HUDEP-2 (cell line): ENCODE results near the gene GLRA3.
"Not testable (repeated sequence)": the region's sequence is repeated elsewhere in the genome, so short reads cannot be mapped to it uniquely, and the experiment has no call there.

Experiments used
- DNase-seq, 76 experiments: peaks; one replicate each; lab custom pipeline; 2025; ENCODE audit not compliant: unreplicated experiment in 76 of 76; lab: John Stamatoyannopoulos, UW

Gene GLRA3

GRCh38 chr4:174828845-174829701 lies at the start of gene GLRA3:
GLRA3 (minus strand) TSS chr4:174829247; CDS start chr4:174828811, 436 bp downstream.
- DNase-seq: peak in 67 of 76 experiments; percentile 0 to 79 (median 30)

DNA sequence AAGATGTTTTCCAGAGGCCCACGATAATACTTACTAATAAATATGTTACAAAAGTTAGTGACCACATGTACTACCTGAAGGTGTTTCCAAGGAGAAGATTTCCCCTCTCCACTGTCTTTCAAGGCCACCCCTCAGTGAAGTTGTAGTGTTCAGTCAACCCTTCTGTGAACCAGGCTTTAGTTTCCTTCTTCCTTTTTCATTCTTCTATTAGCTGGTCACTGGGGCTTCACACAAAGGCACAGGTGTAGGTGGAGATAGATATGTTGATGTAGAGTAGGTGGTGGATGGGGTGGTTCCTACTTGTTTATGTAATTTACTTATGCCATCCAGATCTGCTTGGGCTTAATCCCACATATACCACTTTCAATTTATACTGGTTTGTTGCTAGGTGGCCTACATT lies 45.9 kb upstream of the GLRA3 start:
- no peak for DNase-seq

GRCh38 chr4:174873931-174874330 lies 44.9 kb upstream of the GLRA3 start:
- DNase-seq: peak in 7 of 76 experiments; percentile 0 to 18 (median 2)

GRCh38 chr4:174873146-174873545 lies 44.1 kb upstream of the GLRA3 start:
- DNase-seq: not testable (repeated sequence)

GRCh38 chr4:174871407-174871806 lies 42.4 kb upstream of the GLRA3 start:
- DNase-seq: no peak

DNA sequence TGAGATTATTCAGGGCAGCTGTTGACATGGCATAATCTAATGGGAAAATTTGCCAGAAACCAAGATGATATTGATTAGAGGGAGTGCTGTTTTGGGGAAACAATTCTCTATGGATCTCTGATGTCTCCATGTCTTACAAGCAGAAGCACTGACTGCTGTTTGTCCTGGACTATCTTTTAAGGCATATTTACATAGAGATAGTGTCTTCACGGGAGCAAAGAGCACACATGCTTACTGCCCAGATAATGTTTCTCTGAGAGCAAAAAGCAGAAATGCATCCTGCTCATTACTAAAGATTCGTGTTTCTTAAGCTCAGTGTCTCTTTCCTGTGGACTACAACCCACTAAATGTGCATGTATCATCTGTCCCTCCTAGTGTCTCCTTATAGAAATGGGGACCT lies 41.3 kb upstream of the GLRA3 start:
- no peak for DNase-seq

DNA sequence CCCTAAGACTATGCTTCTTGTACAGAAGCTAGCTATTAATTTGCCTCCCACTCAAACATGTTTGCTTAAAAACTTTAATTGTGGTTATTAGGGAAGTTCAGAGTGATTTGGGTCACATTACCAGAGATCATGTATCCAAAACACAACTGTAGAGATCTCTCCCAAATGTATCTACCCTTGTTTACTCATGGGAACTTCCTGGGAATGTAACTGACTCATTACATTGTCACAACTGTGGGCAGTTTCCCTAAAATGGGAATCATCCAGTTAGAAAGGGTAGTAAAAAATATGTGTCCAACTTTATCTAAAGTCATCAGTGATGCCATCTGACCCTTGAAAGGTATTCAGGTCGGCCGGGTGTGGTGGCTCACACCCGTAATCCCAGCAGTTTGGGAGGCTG lies 40.3 kb upstream of the GLRA3 start:
- DNase-seq: no peak

DNA sequence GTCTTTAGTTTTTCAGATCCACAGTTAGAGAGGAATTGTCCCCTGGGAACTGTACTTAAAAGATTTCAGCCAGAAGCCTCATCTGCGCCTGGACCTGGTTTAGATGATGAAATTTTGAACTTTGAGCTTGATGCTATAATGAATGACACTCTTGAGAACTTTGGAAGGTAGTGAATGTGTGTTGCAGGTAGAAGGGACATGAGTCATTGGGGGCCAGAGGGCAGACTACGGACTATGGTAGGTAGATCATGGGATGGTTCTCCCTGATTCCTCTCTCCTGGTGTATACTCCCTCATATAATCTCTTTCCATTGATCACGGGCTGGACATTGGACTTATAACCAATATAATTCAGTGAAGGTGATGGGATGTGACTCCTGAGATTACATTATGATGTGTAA lies 38.9 kb upstream of the GLRA3 start:
- no peak for DNase-seq

DNA sequence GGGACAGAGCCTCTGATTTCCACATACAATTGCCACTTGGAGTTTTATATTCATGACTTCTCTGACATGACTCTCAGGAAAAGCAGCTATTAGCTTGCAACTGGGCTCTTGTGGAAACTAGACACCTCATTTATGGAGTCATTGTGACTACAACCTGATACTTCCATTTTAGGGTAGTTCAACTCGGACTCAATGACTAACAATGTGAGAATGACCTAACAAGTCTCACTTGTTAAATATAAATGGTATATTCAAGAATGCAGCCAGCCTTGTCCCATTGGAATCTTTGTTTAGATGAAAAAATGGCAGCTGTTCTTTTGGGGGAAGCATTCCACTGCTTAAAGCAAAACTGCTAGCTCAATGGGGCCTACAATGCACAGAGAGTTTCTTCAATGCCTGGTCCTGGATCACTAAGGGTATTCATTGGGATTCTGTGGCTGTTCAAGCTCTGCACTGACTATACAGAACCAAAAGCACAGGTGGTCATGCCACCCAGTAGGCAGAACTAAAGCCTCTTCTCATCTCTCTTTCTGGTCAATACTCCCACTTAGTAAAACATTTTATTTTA lies 36.5 kb upstream of the GLRA3 start:
- DNase-seq: no peak

- no peak for DNase-seq
Measured at GRCh38 chr4:174864031-174864430, 35.0 kb upstream of the GLRA3 start.

DNA sequence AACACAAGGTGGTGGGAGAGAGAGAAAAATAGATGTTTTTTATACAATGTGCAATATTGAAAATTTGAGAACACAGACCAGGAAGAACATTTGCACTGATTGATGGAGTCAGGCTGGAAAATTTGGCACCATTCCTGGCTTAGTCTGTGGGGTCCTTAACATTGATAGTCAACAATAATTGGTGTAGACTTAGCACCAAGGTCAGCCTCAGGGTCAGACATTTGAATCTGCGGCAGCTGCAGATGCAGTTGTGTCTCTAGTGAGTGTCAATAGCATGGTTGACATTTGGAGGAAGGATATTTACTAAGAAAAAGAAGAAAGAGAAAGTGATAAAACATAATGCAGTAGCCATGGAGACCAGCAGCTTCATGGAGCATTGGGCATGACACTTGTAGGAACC lies 31.5 kb upstream of the GLRA3 start:
- DNase-seq: no peak

DNA sequence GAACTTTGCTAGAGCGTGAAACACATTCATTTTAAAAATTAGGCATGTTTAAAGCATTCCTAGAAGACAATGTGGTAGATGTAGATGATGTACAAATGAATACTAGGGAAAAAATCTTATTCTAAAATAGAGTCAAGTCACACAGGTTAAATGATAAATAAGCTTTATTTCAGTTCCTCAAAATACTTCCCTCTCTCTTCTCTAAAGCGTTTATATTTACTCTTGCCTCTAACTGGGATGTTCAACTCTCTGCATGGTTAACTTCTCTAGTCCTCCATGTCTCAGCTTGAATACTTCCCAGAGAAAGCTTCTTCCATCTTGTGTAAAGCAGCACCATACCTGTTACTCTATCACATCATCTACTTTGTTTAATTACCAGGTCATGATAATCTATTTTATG lies 30.9 kb upstream of the GLRA3 start:
- DNase-seq: no peak

- peak in 1 of 76 experiments; percentile 1 for DNase-seq
Measured at GRCh38 chr4:174856926-174857800, 28.1 kb upstream of the GLRA3 start.

- no peak for DNase-seq
Measured at GRCh38 chr4:174855050-174855449, 26.0 kb upstream of the GLRA3 start.

DNA sequence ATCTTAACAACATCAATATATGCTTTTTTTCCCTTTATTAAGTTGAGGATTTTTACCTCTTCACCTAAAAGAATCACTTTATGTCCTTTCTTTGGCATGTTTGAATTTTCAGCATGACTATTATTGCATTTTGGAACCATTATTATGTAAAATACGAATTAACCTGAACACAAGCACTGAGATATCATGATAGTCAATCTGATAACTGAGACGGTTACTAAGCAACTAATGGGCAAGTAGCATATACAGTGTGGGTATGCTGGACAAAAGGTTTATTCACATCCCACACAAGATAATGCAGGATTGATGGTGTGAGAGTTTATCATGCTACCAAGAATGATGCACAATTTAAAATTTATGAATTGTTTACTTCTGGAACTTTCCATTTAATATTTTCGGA lies 24.6 kb upstream of the GLRA3 start:
- no peak for DNase-seq

DNA sequence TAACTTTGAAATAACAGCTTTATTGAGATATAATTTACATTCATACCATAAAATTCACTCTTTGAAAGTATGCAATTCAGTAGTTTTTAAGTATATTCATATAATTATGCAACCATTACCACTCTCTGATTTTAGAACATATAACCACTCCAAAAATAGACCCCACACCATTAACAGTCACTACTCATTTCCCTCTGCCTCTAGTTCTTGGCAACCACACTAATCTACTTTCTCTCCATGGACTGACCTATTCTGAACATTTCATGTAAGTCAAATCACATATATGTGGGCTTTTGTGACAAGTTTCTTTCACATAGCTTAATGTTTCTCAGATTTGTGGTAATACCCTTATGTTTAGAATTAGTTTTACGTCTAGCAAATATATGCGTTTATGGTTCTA lies 19.5 kb upstream of the GLRA3 start:
- no peak for DNase-seq

GRCh38 chr4:174847801-174848427 lies 18.9 kb upstream of the GLRA3 start:
- DNase-seq: no peak

DNA sequence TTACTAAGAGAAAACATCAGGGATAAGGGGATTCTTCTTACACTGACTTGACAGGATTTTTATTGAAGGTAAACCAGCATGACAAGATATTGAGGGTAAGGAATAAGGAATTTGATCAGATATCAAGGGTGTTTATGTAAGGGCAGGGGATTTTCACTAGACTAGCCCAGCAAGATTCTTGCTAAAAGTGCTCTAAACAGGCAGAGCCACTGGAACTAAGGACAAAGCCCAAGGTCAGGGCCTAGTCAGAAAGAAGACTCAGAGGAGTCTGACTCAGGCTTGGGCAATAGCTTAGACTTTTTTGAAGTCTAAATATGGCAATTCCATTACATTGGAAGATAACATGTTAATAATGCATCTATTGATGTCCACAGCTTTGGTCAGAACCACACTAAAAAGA lies 6.5 kb upstream of the GLRA3 start:
- DNase-seq: no peak

GRCh38 chr4:174834477-174834876 lies 5.4 kb upstream of the GLRA3 start:
- DNase-seq: no peak

- DNase-seq: no peak
Measured at GRCh38 chr4:174826660-174827059, 2.4 kb downstream of the GLRA3 start.

DNA sequence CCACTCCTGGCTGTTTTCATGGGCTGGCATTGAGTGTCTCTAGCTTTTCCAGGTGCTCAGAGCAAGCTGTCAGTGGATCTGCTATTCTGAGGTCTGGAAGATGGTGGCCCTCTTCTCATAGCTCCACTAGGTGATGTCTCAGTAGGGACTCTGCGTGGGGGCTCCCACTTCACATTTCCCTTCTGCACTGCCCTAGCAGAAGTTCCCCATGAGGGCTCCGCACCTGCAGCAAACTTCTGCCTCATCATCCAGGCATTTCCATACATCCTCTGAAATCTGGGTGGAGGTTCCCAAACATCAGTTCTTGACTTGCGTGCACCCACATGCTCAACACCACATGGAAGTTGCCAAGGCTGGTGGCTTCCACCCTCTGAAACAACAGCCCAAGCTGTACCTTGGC lies 13.8 kb downstream of the GLRA3 start:
- no peak for DNase-seq
